T1000 (cell line): ENCODE data around the gene RAB40C.
"Not testable (repeated sequence)": the region's sequence is repeated elsewhere in the genome, so short reads cannot be mapped to it uniquely, and the experiment has no call there.

ENCODE experiments used
- DNase-seq: peaks from one replicate; lab custom pipeline; 2025; ENCODE audit warnings: mixed read lengths; lab: John Stamatoyannopoulos, UW

The RAB40C gene

GRCh38 chr16:590188-590814 lies 435 bp downstream of the RAB40C start:
- DNase-seq: no peak

DNA sequence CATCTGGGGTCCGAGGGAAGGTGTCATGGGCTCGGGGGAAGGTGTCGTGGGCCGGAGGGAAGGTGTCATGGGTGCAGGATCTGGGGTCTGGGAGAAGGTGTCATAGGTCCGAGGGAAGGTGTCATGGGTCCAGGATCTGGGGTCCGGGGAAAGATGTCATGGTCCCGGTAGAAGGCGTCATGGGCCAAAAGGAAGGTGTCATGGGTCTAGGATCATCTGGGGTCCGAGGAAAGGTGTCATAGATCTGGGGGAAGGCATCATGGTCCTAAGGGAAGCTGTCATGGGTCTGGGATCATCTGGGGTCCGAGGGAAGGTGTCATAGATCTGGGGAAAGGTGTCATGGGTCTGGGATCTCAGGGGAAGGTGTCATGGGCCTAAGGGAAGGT lies 942 bp downstream of the RAB40C start:
- DNase-seq: no peak

DNA sequence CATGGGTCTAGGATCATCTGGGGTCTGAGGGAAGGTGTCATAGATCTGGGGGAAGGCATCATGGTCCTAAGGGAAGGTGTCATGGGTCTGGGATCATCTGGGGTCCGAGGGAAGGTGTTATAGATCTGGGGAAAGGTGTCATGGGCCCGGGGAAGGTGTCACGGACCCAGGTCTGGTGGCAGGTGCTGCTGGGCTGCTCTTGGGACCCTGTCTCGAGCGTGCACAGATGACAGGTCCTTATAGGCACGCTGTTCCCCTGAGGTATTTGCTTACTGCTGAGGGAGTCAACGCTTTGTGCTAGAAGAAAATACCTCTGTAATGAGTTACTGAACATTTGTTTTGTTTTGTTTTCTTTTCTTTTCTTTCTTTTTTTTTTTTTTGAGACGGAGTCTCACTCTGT lies 1.4 kb downstream of the RAB40C start:
- DNase-seq: no peak

DNA sequence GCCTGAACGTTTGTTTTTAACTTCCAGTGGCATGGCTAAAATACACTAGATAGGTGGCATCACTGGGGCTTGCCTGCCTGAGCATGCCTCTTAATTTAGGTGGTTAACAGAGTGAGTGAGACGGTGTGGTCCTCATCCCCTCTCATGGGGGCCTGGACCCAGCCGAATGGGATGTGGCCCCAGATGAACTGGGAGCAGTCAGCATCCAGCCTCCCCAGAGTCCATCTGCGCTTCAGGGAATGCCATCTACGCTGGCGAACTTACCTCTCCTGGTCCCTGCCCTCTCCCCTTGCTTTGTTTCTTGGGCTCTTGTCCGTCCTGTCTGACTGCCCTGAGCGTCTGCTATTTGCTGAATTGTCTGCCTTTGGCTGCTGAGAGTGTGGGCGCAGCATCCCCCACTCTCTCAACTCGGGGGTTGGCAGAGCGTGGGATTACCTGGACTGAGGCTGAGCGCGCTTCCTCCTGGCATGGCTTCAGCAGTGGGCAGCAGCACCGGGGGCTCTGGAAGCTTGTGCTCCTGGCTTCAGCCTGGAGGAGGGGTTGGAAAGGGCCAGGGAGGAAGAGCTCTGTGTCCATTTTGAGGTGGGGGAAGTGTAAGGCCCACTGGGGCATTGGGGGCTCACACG lies 2.1 kb downstream of the RAB40C start:
- no peak for DNase-seq

DNA sequence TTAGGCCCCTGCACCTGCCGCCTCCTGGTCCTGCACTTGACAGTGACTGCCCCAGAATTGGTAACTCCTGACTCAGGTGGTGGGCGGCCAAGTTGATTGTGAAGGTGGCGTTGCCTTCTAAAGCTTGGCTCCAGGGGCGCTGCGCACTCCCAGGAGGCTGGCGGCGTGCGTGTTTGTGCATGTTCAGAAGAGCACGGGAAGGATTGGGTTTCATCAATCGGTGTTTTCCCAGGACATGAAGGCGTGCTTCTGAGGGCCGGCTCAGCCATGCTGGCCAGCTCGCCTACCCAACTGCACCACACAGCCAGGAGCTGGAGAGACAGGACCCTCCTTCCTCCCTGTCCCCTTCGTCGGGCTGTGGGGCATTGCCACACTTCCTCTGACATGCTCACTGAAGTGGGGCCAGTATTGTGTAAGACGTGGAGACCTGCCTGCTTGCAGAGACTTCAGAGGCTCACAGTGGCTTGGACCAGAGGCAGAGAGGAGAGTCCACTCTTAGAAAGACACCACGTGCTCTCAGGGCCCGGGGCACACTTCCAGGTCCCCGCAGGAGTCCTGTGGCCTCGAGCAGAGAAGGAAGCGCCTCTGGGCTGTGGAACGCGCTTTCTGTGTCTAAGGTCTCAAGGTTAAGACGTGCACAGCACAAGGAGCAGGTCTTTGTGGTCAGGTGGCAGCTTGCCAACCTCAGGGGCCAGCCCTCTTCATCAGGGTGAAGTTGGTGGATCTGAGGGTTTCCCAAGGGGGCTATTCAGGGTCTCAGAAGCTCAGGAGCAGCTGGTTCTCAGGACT lies 2.8 kb downstream of the RAB40C start:
- no peak for DNase-seq

DNA sequence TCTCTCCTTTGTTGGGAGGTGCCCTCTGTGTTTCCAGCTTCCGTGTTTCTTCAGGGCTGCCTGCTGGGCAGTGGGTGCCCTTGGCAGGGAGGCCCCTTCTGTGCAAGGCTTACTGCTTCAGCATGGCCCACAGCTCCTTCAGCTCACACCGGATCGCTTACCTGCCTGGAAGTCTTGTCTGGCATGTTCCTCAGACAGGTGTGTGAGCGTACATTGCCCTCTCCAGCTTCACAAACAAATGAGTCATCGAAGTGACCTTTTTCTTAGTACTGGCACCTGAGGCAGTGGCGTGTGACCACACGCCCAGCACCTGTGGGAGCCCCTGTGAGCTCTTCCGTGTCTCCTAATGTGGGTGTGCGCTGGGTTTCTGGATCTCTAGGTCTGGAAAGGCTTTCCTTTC lies 3.5 kb downstream of the RAB40C start:
- no peak for DNase-seq

- DNase-seq: no peak
These were observed 3.9 kb downstream of the RAB40C start for GRCh38 chr16:593807-594206.

DNA sequence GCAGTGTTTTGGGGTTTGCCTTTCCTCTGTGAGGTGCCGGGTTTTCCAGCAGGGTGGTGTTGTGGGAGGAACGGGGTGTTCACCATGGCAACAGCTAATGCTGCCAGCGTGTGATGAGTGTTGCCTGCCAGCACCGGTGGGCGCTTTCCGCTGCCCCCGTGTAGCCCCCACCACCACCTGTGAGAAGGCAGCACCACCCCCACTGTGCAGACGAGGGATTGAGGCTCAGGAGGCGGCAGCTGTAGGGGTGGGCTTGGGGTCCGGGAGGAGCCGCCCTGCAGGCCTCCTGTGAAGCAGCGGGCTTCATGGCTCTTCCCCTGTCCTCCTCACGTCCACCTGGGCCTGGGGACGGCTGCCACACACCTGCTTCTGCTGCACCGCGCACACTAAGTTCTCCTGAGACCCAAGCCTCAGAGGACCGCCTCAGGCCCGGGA lies 5.2 kb downstream of the RAB40C start:
- no peak for DNase-seq

DNA sequence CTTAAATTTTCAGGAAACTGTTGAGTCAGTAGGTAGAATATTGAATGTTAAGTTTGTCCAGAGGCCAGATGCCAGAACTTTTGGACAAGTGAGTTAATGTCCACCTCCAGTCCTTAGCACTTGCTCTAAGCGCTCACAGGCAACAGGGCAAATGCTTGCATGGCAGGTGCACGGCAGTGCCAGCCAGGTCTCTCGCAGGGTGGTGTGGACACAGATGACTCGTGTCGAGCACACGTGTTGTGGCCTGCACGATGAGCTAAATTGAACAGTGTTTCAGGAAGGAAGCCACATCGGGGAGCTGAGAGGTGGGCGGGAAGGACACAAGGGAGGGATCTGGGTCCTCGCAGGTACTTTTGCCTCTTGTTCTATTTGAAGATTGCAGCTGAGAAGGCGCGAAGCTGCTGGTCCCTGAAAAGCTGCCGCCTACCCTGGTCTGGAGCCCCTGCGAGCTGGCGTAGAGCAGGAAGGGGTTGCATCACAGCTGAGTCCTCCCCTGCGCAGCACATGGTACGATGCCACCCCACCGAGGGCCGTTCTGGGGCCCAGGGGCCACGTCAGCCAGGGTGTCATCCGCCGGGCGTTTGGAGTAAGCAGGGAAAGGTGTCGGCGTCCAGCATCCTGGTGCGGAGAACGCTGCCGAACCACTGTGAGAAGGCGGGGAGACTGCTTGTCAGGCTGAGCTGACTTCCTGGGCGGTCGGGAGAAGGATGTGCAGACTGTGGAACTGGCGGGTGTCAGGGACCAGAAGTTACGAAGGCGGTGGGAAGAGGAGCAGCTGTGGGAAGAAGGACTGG lies 6.3 kb downstream of the RAB40C start:
- no peak for DNase-seq

- DNase-seq: no peak
These were observed 6.8 kb downstream of the RAB40C start for GRCh38 chr16:596736-597060.

GRCh38 chr16:597655-598054 lies 7.8 kb downstream of the RAB40C start:
- not testable (repeated sequence) for DNase-seq

- no peak for DNase-seq
These were observed 9.2 kb downstream of the RAB40C start for GRCh38 chr16:598823-599739.

- no peak for DNase-seq
These were observed 10.9 kb downstream of the RAB40C start for GRCh38 chr16:600781-601180.

GRCh38 chr16:603933-604332 lies 14.1 kb downstream of the RAB40C start:
- DNase-seq: no peak

DNA sequence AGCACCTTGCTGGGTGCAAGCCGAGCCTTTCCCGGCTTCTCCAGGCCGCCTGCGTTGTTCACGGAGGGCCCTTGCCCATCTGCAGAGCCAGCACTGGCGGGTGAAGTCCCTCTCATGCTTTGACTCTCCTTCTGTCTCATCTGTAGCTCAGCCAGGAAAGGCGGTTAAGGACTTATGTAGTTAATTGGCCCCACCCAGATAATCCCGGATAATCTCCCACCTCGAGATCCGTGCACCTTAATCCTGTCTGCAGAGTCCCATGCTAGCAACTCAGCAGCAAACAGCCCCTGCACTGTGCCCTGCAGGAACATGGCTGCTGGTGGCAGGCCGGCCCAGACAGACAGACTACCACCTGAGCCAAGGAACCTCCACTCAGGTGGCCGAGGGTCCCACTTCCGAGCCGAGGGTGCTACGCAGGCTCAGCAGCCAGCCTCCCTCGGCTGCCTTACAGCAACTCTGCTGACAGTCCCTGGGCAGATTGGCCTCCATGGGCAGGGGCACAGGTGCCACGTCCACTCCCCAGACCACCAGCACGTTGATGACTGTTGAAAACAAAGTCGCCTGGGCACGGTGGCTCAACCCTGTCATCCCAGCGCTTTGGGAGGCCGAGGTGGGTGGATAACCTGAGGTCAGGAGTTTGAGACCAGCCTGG lies 16.9 kb downstream of the RAB40C start:
- DNase-seq: no peak

- no peak for DNase-seq
These were observed 18.2 kb downstream of the RAB40C start for GRCh38 chr16:608019-608418.

DNA sequence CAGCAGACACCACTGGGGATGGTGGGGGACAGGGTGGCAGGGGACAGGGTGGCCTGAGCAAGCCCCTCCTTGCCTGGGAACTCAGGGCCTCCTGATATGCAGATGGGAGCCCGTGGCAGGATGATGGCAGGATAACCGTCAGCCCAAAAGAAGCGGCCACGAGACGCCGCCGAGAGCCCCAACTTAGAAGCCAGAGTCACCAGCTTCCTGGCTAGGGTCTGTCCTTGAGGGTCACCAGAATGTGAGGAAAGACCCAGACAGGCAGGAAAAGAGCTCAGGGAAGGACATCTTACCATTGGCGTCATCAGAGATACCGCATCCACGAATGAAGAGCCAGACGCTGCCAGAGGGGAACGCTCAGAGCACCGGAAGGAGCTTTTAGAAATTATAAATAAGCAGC lies 19.4 kb downstream of the RAB40C start:
- no peak for DNase-seq

GRCh38 chr16:609984-610383 lies 20.1 kb downstream of the RAB40C start:
- no peak for DNase-seq

DNA sequence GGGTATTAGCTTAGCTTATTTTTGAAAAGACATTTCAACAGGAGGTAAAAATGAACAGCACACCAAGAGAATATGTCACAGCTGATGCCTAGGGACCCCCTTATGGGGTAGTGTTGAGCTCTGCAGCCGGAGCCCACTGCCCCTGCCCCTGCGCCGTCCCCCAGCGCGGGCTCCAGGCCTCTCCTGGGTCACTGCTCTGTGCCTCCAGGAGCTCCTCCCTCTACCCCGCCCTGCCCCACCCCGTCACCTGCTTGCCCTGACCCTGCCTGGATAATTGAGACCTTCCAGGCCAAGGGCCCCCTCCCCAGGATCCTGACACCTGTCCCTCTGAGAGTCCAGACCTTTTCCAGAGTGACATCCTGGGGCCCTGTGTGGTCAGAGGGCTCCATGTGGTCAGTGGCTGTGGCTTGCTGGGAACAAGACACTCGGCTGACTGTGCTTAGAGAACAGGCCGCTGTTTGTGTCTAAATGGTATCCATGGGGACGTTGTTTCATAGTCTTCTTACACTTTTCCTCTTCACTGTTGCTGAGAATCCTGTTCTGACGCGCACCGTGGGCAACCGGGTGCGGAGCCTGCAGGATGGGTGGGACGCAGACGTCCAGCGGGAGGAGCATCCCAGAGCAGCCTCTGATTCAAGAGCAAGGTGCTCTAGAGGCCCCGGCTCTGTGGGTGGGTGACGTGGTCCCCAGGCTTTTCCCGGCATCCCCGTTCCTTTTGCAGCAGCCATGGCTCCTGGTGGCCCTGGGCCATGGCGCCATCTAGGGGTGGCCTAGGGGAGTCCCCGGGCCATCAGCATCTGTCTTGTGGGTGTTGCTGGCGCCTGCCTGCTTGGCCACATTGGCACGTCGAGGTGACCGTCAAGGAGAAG lies 20.9 kb downstream of the RAB40C start:
- no peak for DNase-seq

GRCh38 chr16:615122-615521 lies 25.3 kb downstream of the RAB40C start:
- DNase-seq: no peak
